Measurements from ENCODE around the gene NFKBIE.

Gene NFKBIE

GRCh38 chr6:44254191-44255104 lies 10.9 kb downstream of the NFKBIE start:
- H2BK15ac ChIP-seq (ENCODE audit: low read depth, poor library complexity, severe bottlenecking) = no peak overlapping the region
- H3K4ac ChIP-seq (ENCODE audit: low read depth in 1 of 2, low read length in 2 of 2) = no peak overlapping the region
- H3K4me1 ChIP-seq (ENCODE audit: control insufficient read depth, insufficient read depth, low read depth, low read length) = peaks cover 22% of the 10 kb centered on the region
- peaks cover 3% of the 10 kb centered on the region for H3K79me1 ChIP-seq (replicated peaks; ENCODE audit: low read length, poor library complexity, severe bottlenecking)
- H3K18ac ChIP-seq (ENCODE audit: low read depth in 1 of 2, low read length in 2 of 2) = no peak overlapping the region
- H2AFZ ChIP-seq (ENCODE audit: low read depth, low read length) = no peak overlapping the region
- no peak overlapping the region for H3K4me3 ChIP-seq (ENCODE audit: insufficient read depth in 1 of 2, low read depth in 1 of 2, low read length in 2 of 2)
- no peaks in the 10 kb centered on the region for H3K27me3 ChIP-seq (ENCODE audit: control insufficient read depth in 1 of 2, insufficient read depth in 1 of 2, low read length in 2 of 2)
- H3K4me2 ChIP-seq (ENCODE audit: low read length, poor library complexity, severe bottlenecking) = peak overlapping the region; percentile 11
- peak overlapping the region; percentile 18 for H3K9ac ChIP-seq (ENCODE audit: low read length)
- no peak overlapping the region for H3K27ac ChIP-seq (ENCODE audit: low read length, poor library complexity, severe bottlenecking)
- no peak for DNase-seq
- no peaks in the 10 kb centered on the region for H3K9me3 ChIP-seq (ENCODE audit: control insufficient read depth, low read length)
- H4K8ac ChIP-seq (ENCODE audit: low read length) = no peak overlapping the region
- H3K14ac ChIP-seq (ENCODE audit: low read length in 2 of 2) = no peak overlapping the region
- 95% methylated on average over 5 of the region's 12 CpGs for WGBS
- no peak overlapping the region for H4K91ac ChIP-seq (ENCODE audit: low read length)
- no peak overlapping the region for H2BK5ac ChIP-seq (ENCODE audit: low read depth, low read length, poor library complexity, severe bottlenecking)
- peaks cover 51 to 76% of the 10 kb centered on the region in 2 experiments for H3K36me3 ChIP-seq (ENCODE audit: control insufficient read depth in 1 of 2, insufficient read depth in 2 of 2, low read depth in 1 of 2, low read length in 2 of 2)
- H2AK5ac ChIP-seq (ENCODE audit: low read length, severe bottlenecking) = no peak overlapping the region
- no peak overlapping the region for H2BK120ac ChIP-seq (ENCODE audit: low read depth, low read length)
- H2BK12ac ChIP-seq (ENCODE audit: low read length in 2 of 2) = peak overlapping the region in 1 of 2 experiments; percentile 15
- no peak overlapping the region for H3K23ac ChIP-seq (ENCODE audit: low read length in 2 of 2)

GRCh38 chr6:44253307-44254101 lies 11.8 kb downstream of the NFKBIE start:
- DNase-seq = peak; percentile 62
- Histone ChIP-seq H2BK5ac (ENCODE audit: low read depth, low read length, poor library complexity, severe bottlenecking) (no peak overlapping the region), H4K8ac (ENCODE audit: low read length) (no peak overlapping the region), H3K4ac (ENCODE audit: low read depth in 1 of 2, low read length in 2 of 2) (no peak overlapping the region), H3K4me2 (ENCODE audit: low read length, poor library complexity, severe bottlenecking) (no peak overlapping the region), H3K36me3 (ENCODE audit: control insufficient read depth in 1 of 2, insufficient read depth in 2 of 2, low read depth in 1 of 2, low read length in 2 of 2) (peaks cover 49 to 79% of the 10 kb centered on the region in 2 experiments), H2BK120ac (ENCODE audit: low read depth, low read length) (no peak overlapping the region), H3K79me1 (replicated peaks; ENCODE audit: low read length, poor library complexity, severe bottlenecking) (no peaks in the 10 kb centered on the region), H4K91ac (ENCODE audit: low read length) (no peak overlapping the region), H3K9ac (ENCODE audit: low read length) (no peak overlapping the region), H3K4me1 (ENCODE audit: control insufficient read depth, insufficient read depth, low read depth, low read length) (peaks cover 27% of the 10 kb centered on the region), H3K9me3 (ENCODE audit: control insufficient read depth, low read length) (no peaks in the 10 kb centered on the region), H2BK15ac (ENCODE audit: low read depth, poor library complexity, severe bottlenecking) (no peak overlapping the region), H2AFZ (ENCODE audit: low read depth, low read length) (no peak overlapping the region), H3K27me3 (ENCODE audit: control insufficient read depth in 1 of 2, insufficient read depth in 1 of 2, low read length in 2 of 2) (no peaks in the 10 kb centered on the region), H2BK12ac (ENCODE audit: low read length in 2 of 2) (no peak overlapping the region), H2AK5ac (ENCODE audit: low read length, severe bottlenecking) (no peak overlapping the region), H3K27ac (ENCODE audit: low read length, poor library complexity, severe bottlenecking) (no peak overlapping the region), H3K4me3 (ENCODE audit: insufficient read depth in 1 of 2, low read depth in 1 of 2, low read length in 2 of 2) (no peak overlapping the region), H3K14ac (ENCODE audit: low read length in 2 of 2) (no peak overlapping the region), H3K18ac (ENCODE audit: low read depth in 1 of 2, low read length in 2 of 2) (no peak overlapping the region), H3K23ac (ENCODE audit: low read length in 2 of 2) (no peak overlapping the region)
- 83% methylated on average over 9 of the region's 10 CpGs for WGBS

DNA sequence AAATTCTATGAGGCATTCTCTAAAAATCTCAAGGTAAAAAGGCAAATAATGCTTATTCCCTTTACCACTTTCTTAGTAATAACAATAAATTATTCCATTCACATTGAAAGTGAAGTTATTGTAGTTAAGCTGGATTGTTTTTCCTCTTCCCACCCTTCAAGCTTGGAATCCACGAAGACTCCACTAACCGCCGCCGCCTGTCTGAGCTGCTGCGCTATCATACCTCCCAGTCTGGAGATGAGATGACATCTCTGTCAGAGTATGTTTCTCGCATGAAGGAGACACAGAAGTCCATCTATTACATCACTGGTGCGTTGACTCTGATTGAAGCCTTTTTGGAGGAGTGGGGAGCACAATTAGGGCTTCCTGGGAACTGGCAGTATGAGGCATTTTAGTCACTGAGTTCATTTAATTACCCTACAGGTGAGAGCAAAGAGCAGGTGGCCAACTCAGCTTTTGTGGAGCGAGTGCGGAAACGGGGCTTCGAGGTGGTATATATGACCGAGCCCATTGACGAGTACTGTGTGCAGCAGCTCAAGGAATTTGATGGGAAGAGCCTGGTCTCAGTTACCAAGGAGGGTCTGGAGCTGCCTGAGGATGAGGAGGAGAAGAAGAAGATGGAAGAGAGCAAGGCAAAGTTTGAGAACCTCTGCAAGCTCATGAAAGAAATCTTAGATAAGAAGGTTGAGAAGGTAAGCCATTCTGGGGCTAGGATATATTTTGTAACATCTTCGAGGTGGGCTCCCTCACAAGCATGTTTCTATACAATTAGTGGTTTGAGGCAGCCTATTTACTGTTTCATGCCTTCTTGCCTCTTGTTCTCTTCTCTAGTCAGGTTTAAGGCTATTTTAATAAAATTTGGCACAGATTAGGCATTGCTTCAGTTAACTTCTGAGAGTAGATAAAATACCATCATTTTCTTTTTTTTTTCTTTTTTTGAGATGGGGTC lies 13.5 kb downstream of the NFKBIE start:
- Histone ChIP-seq H3K14ac (ENCODE audit: low read length in 2 of 2) (no peak overlapping the region), H2BK12ac (ENCODE audit: low read length in 2 of 2) (no peak overlapping the region), H3K79me1 (replicated peaks; ENCODE audit: low read length, poor library complexity, severe bottlenecking) (no peaks in the 10 kb centered on the region), H3K27me3 (ENCODE audit: control insufficient read depth in 1 of 2, insufficient read depth in 1 of 2, low read length in 2 of 2) (no peaks in the 10 kb centered on the region), H2AFZ (ENCODE audit: low read depth, low read length) (no peak overlapping the region), H2BK15ac (ENCODE audit: low read depth, poor library complexity, severe bottlenecking) (no peak overlapping the region), H3K9ac (ENCODE audit: low read length) (no peak overlapping the region), H3K23ac (ENCODE audit: low read length in 2 of 2) (no peak overlapping the region), H3K27ac (ENCODE audit: low read length, poor library complexity, severe bottlenecking) (no peak overlapping the region), H4K8ac (ENCODE audit: low read length) (no peak overlapping the region), H2AK5ac (ENCODE audit: low read length, severe bottlenecking) (no peak overlapping the region), H2BK120ac (ENCODE audit: low read depth, low read length) (no peak overlapping the region), H3K9me3 (ENCODE audit: control insufficient read depth, low read length) (no peaks in the 10 kb centered on the region), H3K18ac (ENCODE audit: low read depth in 1 of 2, low read length in 2 of 2) (no peak overlapping the region), H2BK5ac (ENCODE audit: low read depth, low read length, poor library complexity, severe bottlenecking) (no peak overlapping the region), H3K4me2 (ENCODE audit: low read length, poor library complexity, severe bottlenecking) (no peak overlapping the region), H3K4me1 (ENCODE audit: control insufficient read depth, insufficient read depth, low read depth, low read length) (peaks cover 23% of the 10 kb centered on the region), H3K4ac (ENCODE audit: low read depth in 1 of 2, low read length in 2 of 2) (no peak overlapping the region), H3K4me3 (ENCODE audit: insufficient read depth in 1 of 2, low read depth in 1 of 2, low read length in 2 of 2) (no peak overlapping the region), H4K91ac (ENCODE audit: low read length) (no peak overlapping the region), H3K36me3 (ENCODE audit: control insufficient read depth in 1 of 2, insufficient read depth in 2 of 2, low read depth in 1 of 2, low read length in 2 of 2) (peaks cover 44 to 76% of the 10 kb centered on the region in 2 experiments)
- WGBS = 98% methylated on average over 14 of the region's 14 CpGs
- DNase-seq = no peak

All from mesenchymal stem cell (in vitro differentiated cells and primary cell).